ENCODE data around the gene SLC22A4. TPM values are rescaled to one million over a fixed set of nuclear protein-coding genes. Genes with fewer than 3 reads are reported as not detected.

Gene SLC22A4
- total and polyA plus RNA-seq, 5 donors from 2014 or later: not detected

- no peaks in the 10 kb centered on the region for H3K9me3 Mint-ChIP-seq
- no peak overlapping the region for H3K4me3 ChIP-seq (ENCODE audit: low read depth, low read length)
- DNase-seq (no peak), ATAC-seq (ENCODE audit: low read depth in 2 of 2) (no peak)
- H3K27me3 Mint-ChIP-seq: peaks cover 38% of the 10 kb centered on the region
- peaks cover 0 to 11% (median 4%) of the 10 kb centered on the region in 4 donors for H3K4me1 Mint-ChIP-seq
- no peak overlapping the region for H3K27ac Mint-ChIP-seq
- peaks cover 28% of the 10 kb centered on the region for H3K27me3 ChIP-seq (ENCODE audit: control insufficient read depth, insufficient read depth, low read length)
- H3K36me3 Mint-ChIP-seq: no peaks in the 10 kb centered on the region
- no peaks in the 10 kb centered on the region for H3K36me3 ChIP-seq (ENCODE audit: control insufficient read depth, insufficient read depth, low read length)
- H3K9me3 ChIP-seq (ENCODE audit: control insufficient read depth in 2 of 2, low read length in 2 of 2): no peaks in the 10 kb centered on the region
- no peak overlapping the region for H3K27ac ChIP-seq (ENCODE audit: insufficient read depth, low read length, poor library complexity, severe bottlenecking)
- H3K4me1 ChIP-seq (ENCODE audit: control insufficient read depth, insufficient read depth, low read length, poor library complexity, severe bottlenecking): peaks cover 24% of the 10 kb centered on the region
- peak overlapping the region; percentile 3 to 83 (median 73) for H3K4me3 Mint-ChIP-seq
Measured at GRCh38 chr5:132295505-132296411, 1.6 kb downstream of the SLC22A4 start.

DNA sequence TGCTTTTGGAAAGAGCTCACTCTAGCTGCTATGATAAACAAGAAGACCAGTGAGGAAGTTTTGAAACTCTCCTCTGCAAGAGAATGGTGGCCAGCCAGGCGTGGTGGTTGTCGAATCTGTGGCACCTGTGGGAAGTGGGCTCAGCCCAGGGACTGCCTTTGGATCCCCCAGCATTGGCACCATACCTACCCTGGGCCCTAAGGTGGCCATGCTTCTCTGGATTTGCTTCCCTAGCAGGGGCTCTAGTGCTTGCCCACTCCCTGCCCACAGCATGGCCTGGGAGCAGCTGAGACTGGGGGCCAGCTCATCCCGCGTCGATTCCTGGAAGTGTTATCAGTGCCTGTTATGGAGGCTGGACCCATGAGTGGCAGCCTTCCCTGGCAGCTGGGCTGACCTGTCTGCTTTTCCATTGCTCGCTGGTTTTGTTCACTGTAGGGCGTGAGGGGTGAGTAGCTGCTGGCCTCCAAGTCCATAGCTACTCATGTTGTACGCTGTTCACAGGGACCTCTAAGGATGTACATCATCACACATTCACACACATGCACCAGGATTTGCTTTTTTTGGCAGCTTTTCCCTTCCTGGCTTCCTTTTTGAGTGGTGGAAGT is 2.3 kb downstream of the SLC22A4 start:
- peaks cover 32% of the 10 kb centered on the region for H3K27me3 Mint-ChIP-seq

GRCh38 chr5:132297211-132297940 is 3.2 kb downstream of the SLC22A4 start:
- ATAC-seq (ENCODE audit: low read depth in 2 of 2): no peak
- no peak overlapping the region for H3K27ac Mint-ChIP-seq

More for the DNA sequence above, 2.3 kb downstream of the SLC22A4 start:
- Mint-ChIP-seq H3K9me3 (no peaks in the 10 kb centered on the region), H3K4me3 (peak overlapping the region in 2 of 4 donors; percentile 3 to 35), H3K27ac (no peak overlapping the region), H3K4me1 (peaks cover 0 to 11% (median 4%) of the 10 kb centered on the region in 4 donors), H3K36me3 (no peaks in the 10 kb centered on the region)
- Histone ChIP-seq H3K4me3 (ENCODE audit: low read depth, low read length) (no peak overlapping the region), H3K27me3 (ENCODE audit: control insufficient read depth, insufficient read depth, low read length) (peaks cover 23% of the 10 kb centered on the region), H3K4me1 (ENCODE audit: control insufficient read depth, insufficient read depth, low read length, poor library complexity, severe bottlenecking) (peaks cover 24% of the 10 kb centered on the region), H3K27ac (ENCODE audit: insufficient read depth, low read length, poor library complexity, severe bottlenecking) (no peak overlapping the region), H3K36me3 (ENCODE audit: control insufficient read depth, insufficient read depth, low read length) (no peaks in the 10 kb centered on the region), H3K9me3 (ENCODE audit: control insufficient read depth in 2 of 2, low read length in 2 of 2) (no peaks in the 10 kb centered on the region)
- no peak for DNase-seq
- ATAC-seq (ENCODE audit: low read depth in 2 of 2): no peak

DNA sequence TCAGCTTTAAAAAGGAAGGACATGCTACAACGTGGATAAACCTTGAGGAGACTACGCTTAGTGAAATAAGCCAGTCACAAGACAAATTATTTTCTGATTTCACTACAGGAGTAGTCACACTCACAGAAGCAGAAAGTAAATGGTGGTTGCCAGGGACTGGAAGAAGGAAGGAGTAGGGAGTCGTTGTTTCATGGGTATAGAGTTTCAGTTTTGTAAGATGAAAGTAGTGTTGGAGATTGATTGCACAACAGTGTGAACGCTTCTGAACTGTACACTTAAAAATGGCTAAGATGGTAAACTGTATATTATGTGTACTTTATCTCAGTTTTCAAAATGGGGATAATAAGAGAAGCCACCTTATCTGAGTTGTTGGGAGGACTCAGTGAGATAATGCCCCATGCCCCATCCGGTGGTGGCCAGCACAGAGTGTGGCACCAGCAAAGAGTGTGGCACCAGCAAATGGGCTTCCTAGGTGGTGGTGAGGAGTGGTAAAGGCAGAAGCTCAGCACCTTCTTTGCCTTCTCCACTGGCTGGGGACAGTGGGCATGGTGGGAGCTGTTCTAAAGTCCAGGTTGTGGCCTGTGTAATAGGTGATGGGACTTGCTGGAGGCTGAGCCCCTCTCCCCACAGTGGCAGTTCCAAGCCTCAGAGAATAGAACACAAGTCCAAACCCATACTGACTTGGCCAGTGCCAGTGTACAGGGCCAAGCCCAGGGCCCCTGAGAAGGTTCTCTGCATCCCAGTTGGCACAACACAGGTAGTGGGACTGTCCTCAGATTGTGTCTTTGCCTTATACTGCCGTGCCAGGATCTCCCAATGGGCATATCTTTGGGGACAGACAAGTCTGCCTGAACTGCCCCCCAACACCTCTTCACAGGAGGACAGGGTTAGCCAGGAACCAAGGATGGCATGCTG is 4.4 kb downstream of the SLC22A4 start:
- H3K4me3 Mint-ChIP-seq: no peak overlapping the region
- Histone ChIP-seq H3K4me1 (ENCODE audit: control insufficient read depth, insufficient read depth, low read length, poor library complexity, severe bottlenecking) (peaks cover 18% of the 10 kb centered on the region), H3K9me3 (ENCODE audit: control insufficient read depth in 2 of 2, low read length in 2 of 2) (no peaks in the 10 kb centered on the region), H3K36me3 (ENCODE audit: control insufficient read depth, insufficient read depth, low read length) (no peaks in the 10 kb centered on the region), H3K27ac (ENCODE audit: insufficient read depth, low read length, poor library complexity, severe bottlenecking) (no peak overlapping the region), H3K4me3 (ENCODE audit: low read depth, low read length) (no peak overlapping the region), H3K27me3 (ENCODE audit: control insufficient read depth, insufficient read depth, low read length) (peaks cover 17% of the 10 kb centered on the region)
- no peak for ATAC-seq (ENCODE audit: low read depth in 2 of 2)
- no peak overlapping the region for H3K27ac Mint-ChIP-seq
- peaks cover 0 to 11% (median 0%) of the 10 kb centered on the region in 4 donors for H3K4me1 Mint-ChIP-seq
- H3K9me3 Mint-ChIP-seq: no peaks in the 10 kb centered on the region
- peaks cover 25% of the 10 kb centered on the region for H3K27me3 Mint-ChIP-seq
- H3K36me3 Mint-ChIP-seq: peaks cover under 1% of the 10 kb centered on the region
- DNase-seq: no peak

More at GRCh38 chr5:132297211-132297940, 3.2 kb downstream of the SLC22A4 start:
- peaks cover 21% of the 10 kb centered on the region for H3K27me3 ChIP-seq (ENCODE audit: control insufficient read depth, insufficient read depth, low read length)
- no peaks in the 10 kb centered on the region for H3K9me3 ChIP-seq (ENCODE audit: control insufficient read depth in 2 of 2, low read length in 2 of 2)
- no peaks in the 10 kb centered on the region for H3K36me3 ChIP-seq (ENCODE audit: control insufficient read depth, insufficient read depth, low read length)
- H3K4me3 Mint-ChIP-seq: no peak overlapping the region
- H3K4me1 Mint-ChIP-seq: peaks cover 0 to 11% (median 4%) of the 10 kb centered on the region in 4 donors
- no peaks in the 10 kb centered on the region for H3K9me3 Mint-ChIP-seq
- peaks cover 32% of the 10 kb centered on the region for H3K27me3 Mint-ChIP-seq
- no peak overlapping the region for H3K27ac ChIP-seq (ENCODE audit: insufficient read depth, low read length, poor library complexity, severe bottlenecking)
- H3K4me3 ChIP-seq (ENCODE audit: low read depth, low read length): no peak overlapping the region
- DNase-seq: no peak
- peaks cover 24% of the 10 kb centered on the region for H3K4me1 ChIP-seq (ENCODE audit: control insufficient read depth, insufficient read depth, low read length, poor library complexity, severe bottlenecking)
- H3K36me3 Mint-ChIP-seq: no peaks in the 10 kb centered on the region

DNA sequence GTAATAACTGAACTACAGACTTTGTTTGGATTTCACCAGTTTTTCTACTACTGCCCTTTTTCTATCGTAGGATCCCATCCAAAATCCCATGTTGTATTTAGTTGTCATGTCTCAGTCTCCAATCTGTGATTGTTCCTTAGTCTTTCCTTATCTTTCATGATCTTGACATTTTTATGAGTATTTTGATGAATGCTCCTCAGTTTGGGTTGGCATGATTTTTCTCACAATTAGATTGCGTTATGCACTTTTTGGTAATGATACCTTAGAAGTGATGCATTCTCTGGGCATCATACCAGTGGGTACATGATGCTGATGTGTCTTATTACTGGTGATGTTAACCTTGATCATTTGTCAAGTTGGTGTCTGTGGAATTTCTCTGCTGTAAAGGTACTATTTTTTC is 5.7 kb downstream of the SLC22A4 start:
- Histone ChIP-seq H3K36me3 (ENCODE audit: control insufficient read depth, insufficient read depth, low read length) (no peaks in the 10 kb centered on the region), H3K27ac (ENCODE audit: insufficient read depth, low read length, poor library complexity, severe bottlenecking) (no peak overlapping the region), H3K9me3 (ENCODE audit: control insufficient read depth in 2 of 2, low read length in 2 of 2) (peaks cover 0 to under 1% of the 10 kb centered on the region in 2 experiments), H3K4me3 (ENCODE audit: low read depth, low read length) (no peak overlapping the region), H3K27me3 (ENCODE audit: control insufficient read depth, insufficient read depth, low read length) (peaks cover 17% of the 10 kb centered on the region), H3K4me1 (ENCODE audit: control insufficient read depth, insufficient read depth, low read length, poor library complexity, severe bottlenecking) (peaks cover 5% of the 10 kb centered on the region)
- H3K27ac Mint-ChIP-seq: no peak overlapping the region
- no peak overlapping the region for H3K4me3 Mint-ChIP-seq
- H3K4me1 Mint-ChIP-seq: peaks cover 0 to 7% (median 0%) of the 10 kb centered on the region in 4 donors
- H3K27me3 Mint-ChIP-seq: peaks cover 21% of the 10 kb centered on the region
- H3K36me3 Mint-ChIP-seq: peaks cover 4% of the 10 kb centered on the region
- no peak for ATAC-seq (ENCODE audit: low read depth in 2 of 2)
- no peak for DNase-seq
- H3K9me3 Mint-ChIP-seq: peaks cover 0 to 4% (median 0%) of the 10 kb centered on the region in 7 donors

- Mint-ChIP-seq H3K9me3 (peaks cover 0 to 8% (median 1%) of the 10 kb centered on the region in 7 donors), H3K36me3 (peaks cover 4% of the 10 kb centered on the region), H3K4me3 (no peak overlapping the region), H3K4me1 (no peaks in the 10 kb centered on the region), H3K27me3 (peaks cover 20% of the 10 kb centered on the region), H3K27ac (no peak overlapping the region)
- Histone ChIP-seq H3K27me3 (ENCODE audit: control insufficient read depth, insufficient read depth, low read length) (peaks cover 10% of the 10 kb centered on the region), H3K4me3 (ENCODE audit: low read depth, low read length) (no peak overlapping the region), H3K36me3 (ENCODE audit: control insufficient read depth, insufficient read depth, low read length) (no peaks in the 10 kb centered on the region), H3K4me1 (ENCODE audit: control insufficient read depth, insufficient read depth, low read length, poor library complexity, severe bottlenecking) (no peaks in the 10 kb centered on the region), H3K27ac (ENCODE audit: insufficient read depth, low read length, poor library complexity, severe bottlenecking) (no peak overlapping the region), H3K9me3 (ENCODE audit: control insufficient read depth in 2 of 2, low read length in 2 of 2) (peaks cover 0 to 6% of the 10 kb centered on the region in 2 experiments)
- DNase-seq: no peak
- ATAC-seq (ENCODE audit: low read depth in 2 of 2): no peak
Measured at GRCh38 chr5:132300577-132301343, 6.6 kb downstream of the SLC22A4 start.
